T-helper 17 cell (primary cell): ENCODE data around the gene MEX3B. TPM values are rescaled to one million over a fixed set of nuclear protein-coding genes. Genes with fewer than 3 reads are reported as not detected.

ENCODE experiments used
- ATAC-seq: fragments of 150-1000 bp; cut with Tn5 transposase; 2 replicates; pipeline ENCODE4 v1.10.0; 2021; ENCODE audit warnings: mild to moderate bottlenecking, moderate library complexity
- DNase-seq, 3 donors: peaks; one replicate each; pipeline versions ENCODE4 v3.0.0 to v3.0.0-alpha.2; 2020 to 2021
- H3K9me3 ChIP-seq: one replicate; pipeline ENCODE4 v1.7.0; 2013; ENCODE audit warnings: low read length, mild to moderate bottlenecking; ENCODE audit not compliant: control insufficient read depth, poor library complexity, severe bottlenecking
- H3K27ac Mint-ChIP-seq: one replicate; pipeline ENCODE4 v1.8.0; 2022; ENCODE audit warnings: mild to moderate bottlenecking, moderate library complexity, mixed read lengths
- H3K27me3 Mint-ChIP-seq: one replicate; pipeline ENCODE4 v1.8.0; 2022; ENCODE audit warnings: mixed read lengths
- H3K36me3 Mint-ChIP-seq: one replicate; pipeline ENCODE4 v1.8.0; 2022; ENCODE audit warnings: low read depth, mixed read lengths
- H3K4me1 Mint-ChIP-seq: one replicate; pipeline ENCODE4 v1.8.0; 2022; ENCODE audit warnings: mild to moderate bottlenecking, mixed read lengths
- H3K4me3 Mint-ChIP-seq: one replicate; pipeline ENCODE4 v1.8.0; 2022; ENCODE audit warnings: mild to moderate bottlenecking, moderate library complexity, mixed read lengths
- total RNA-seq, 4 donors: library from RNA in 2 of 4; stranded (reverse) in 2 of 4; gene quantifications; one replicate each; pipeline ENCODE4 v1.2.3 and lab custom pipeline; 2022 to 2026

MEX3B gene
- total RNA-seq, 2 donors from 2014 or later: 0.87 to 1.4 TPM

GRCh38 chr15:82062479-82063454 is 16.9 kb upstream of the MEX3B start:
- Mint-ChIP-seq H3K27ac (no peak overlapping the region), H3K4me3 (no peak overlapping the region), H3K4me1 (peaks cover 2% of the 10 kb centered on the region), H3K27me3 (peaks cover 91% of the 10 kb centered on the region), H3K36me3 (peaks cover 4% of the 10 kb centered on the region)
- H3K9me3 ChIP-seq: no peaks in the 10 kb centered on the region
- DNase-seq (no peak), ATAC-seq (no peak)

DNA sequence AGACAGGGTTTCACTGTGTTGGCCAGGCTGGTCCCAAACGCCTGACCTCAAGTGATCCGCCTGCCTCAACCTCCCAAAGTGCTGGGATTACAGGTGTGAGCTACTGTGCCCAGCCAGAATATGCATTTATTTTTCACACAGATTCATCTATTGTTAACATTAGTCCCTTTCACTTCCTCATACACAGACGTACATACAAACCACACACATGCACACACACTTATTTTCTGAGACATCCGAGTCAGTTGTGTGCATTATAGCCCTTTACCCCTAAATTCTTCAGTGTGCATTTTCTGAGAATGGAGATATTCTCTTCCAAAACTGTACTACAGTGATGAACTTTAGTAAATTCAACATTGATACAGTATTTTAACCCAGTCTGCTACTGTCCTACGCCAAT is 15.0 kb upstream of the MEX3B start:
- Mint-ChIP-seq H3K36me3 (peaks cover 4% of the 10 kb centered on the region), H3K27me3 (peaks cover 95% of the 10 kb centered on the region), H3K27ac (no peak overlapping the region), H3K4me1 (peaks cover 2% of the 10 kb centered on the region), H3K4me3 (no peak overlapping the region)
- no peak for DNase-seq
- H3K9me3 ChIP-seq: no peaks in the 10 kb centered on the region
- no peak for ATAC-seq

DNA sequence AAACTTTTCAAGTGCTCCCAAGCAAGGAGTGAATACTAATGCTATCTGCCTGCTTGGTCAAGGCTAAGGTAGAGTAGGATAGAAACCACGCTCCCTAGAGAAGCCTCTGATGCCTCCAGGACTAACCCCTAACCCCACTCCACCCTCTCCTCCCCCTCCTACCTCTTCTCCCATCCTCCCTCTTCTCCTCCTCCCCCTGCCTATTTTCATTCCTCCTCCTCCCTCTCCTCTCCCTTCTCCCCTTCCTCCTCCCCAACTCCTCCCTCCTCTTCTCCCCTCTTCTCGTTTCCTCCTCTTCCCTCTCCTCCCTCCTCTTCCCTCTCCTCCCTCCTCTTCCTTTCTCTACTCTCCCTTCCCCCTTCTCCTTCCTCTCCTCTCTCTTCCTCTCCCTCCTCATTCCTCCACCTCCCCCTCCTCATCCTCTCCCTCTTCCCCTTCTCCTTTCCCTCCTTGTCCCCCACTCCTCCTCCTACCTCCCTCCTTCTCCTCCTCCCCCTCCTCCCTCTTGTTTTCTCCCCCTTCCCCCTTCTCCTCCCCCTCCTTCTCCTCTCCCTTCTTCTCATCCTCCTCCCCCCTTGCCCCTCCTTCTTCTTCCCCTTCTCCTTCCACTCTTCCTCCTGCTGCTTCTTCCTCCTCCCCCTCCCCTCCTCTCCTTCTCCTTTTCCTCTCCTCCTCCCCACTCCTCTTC is 12.8 kb upstream of the MEX3B start:
- Mint-ChIP-seq H3K27ac (no peak overlapping the region), H3K4me3 (no peak overlapping the region), H3K36me3 (peaks cover 4% of the 10 kb centered on the region), H3K4me1 (peaks cover 2% of the 10 kb centered on the region), H3K27me3 (peaks cover 88% of the 10 kb centered on the region)
- H3K9me3 ChIP-seq: no peaks in the 10 kb centered on the region
- DNase-seq (no peak), ATAC-seq (no peak)

DNA sequence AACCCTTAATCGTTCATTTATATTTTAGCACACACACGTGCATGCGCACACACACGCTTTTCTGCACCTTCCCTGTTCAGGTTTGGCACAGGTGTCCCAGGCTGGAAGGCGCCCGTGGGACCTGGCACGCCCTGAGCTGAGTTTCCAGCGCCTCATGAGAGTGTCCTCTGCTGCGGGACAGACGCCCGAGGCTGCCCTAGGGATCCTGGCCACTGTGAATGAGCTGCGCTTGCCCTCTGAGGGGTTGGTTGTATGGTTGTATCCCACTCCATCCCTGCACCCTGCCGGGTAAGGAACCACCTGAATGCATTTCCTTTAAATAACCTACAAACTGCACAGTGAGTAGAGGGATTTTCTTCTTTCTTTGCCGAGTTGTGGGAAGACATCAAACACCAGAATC is 12.2 kb upstream of the MEX3B start:
- Mint-ChIP-seq H3K4me3 (no peak overlapping the region), H3K27me3 (peaks cover 87% of the 10 kb centered on the region), H3K36me3 (peaks cover 4% of the 10 kb centered on the region), H3K4me1 (peaks cover 2% of the 10 kb centered on the region), H3K27ac (no peak overlapping the region)
- H3K9me3 ChIP-seq: no peaks in the 10 kb centered on the region
- DNase-seq: no peak
- ATAC-seq: no peak

GRCh38 chr15:82056958-82057823 is 11.4 kb upstream of the MEX3B start:
- Mint-ChIP-seq H3K27me3 (peaks cover 78% of the 10 kb centered on the region), H3K4me1 (peaks cover 2% of the 10 kb centered on the region), H3K27ac (no peak overlapping the region), H3K4me3 (no peak overlapping the region), H3K36me3 (peaks cover 4% of the 10 kb centered on the region)
- no peaks in the 10 kb centered on the region for H3K9me3 ChIP-seq
- ATAC-seq (no peak), DNase-seq (no peak)

GRCh38 chr15:82052751-82053150 is 6.9 kb upstream of the MEX3B start:
- H3K4me1 Mint-ChIP-seq: no peaks in the 10 kb centered on the region
- no peak overlapping the region for H3K27ac Mint-ChIP-seq
- peaks cover 49% of the 10 kb centered on the region for H3K27me3 Mint-ChIP-seq
- no peaks in the 10 kb centered on the region for H3K36me3 Mint-ChIP-seq
- no peak overlapping the region for H3K4me3 Mint-ChIP-seq
- no peaks in the 10 kb centered on the region for H3K9me3 ChIP-seq
- DNase-seq (no peak), ATAC-seq (no peak)

GRCh38 chr15:82051664-82052063 is 5.8 kb upstream of the MEX3B start:
- DNase-seq (no peak), ATAC-seq (no peak)
- H3K9me3 ChIP-seq: no peaks in the 10 kb centered on the region
- H3K27ac Mint-ChIP-seq: no peak overlapping the region
- no peaks in the 10 kb centered on the region for H3K4me1 Mint-ChIP-seq
- peaks cover 38% of the 10 kb centered on the region for H3K27me3 Mint-ChIP-seq
- H3K36me3 Mint-ChIP-seq: no peaks in the 10 kb centered on the region
- H3K4me3 Mint-ChIP-seq: no peak overlapping the region

DNA sequence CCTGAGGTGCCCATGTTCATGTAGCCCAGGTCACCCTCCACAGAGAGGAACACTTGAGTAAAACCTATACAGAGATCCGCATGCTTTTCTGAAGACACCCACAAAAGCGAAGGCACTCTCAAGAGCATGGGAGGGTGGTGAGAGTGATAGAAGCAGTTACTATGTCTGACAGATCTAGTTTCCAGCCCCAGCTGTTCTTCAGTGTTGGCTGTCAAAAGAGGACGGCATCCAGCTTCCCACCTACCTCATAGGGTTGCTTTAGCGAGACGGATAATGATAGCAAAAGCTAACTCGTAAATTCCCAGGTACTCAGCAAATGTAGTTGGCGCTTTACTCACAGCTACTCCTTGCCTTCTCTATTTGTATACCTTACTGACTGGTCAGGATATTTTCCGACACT is 3.0 kb upstream of the MEX3B start:
- Mint-ChIP-seq H3K27me3 (peaks cover 17% of the 10 kb centered on the region), H3K27ac (no peak overlapping the region), H3K4me1 (peaks cover 13% of the 10 kb centered on the region), H3K36me3 (no peaks in the 10 kb centered on the region), H3K4me3 (no peak overlapping the region)
- H3K9me3 ChIP-seq: no peaks in the 10 kb centered on the region
- DNase-seq (no peak), ATAC-seq (no peak)

GRCh38 chr15:82047453-82048400 is 1.9 kb upstream of the MEX3B start:
- DNase-seq (no peak), ATAC-seq (no peak)
- H3K27me3 Mint-ChIP-seq: peaks cover 15% of the 10 kb centered on the region
- H3K4me1 Mint-ChIP-seq: peaks cover 13% of the 10 kb centered on the region
- peak overlapping the region; percentile 14 for H3K27ac Mint-ChIP-seq
- peak overlapping the region; percentile 78 for H3K4me3 Mint-ChIP-seq
- no peaks in the 10 kb centered on the region for H3K36me3 Mint-ChIP-seq
- H3K9me3 ChIP-seq: no peaks in the 10 kb centered on the region

- H3K4me3 Mint-ChIP-seq: peak overlapping the region; percentile 91
Measured at GRCh38 chr15:82046666-82047452, 1.0 kb upstream of the MEX3B start.

DNA sequence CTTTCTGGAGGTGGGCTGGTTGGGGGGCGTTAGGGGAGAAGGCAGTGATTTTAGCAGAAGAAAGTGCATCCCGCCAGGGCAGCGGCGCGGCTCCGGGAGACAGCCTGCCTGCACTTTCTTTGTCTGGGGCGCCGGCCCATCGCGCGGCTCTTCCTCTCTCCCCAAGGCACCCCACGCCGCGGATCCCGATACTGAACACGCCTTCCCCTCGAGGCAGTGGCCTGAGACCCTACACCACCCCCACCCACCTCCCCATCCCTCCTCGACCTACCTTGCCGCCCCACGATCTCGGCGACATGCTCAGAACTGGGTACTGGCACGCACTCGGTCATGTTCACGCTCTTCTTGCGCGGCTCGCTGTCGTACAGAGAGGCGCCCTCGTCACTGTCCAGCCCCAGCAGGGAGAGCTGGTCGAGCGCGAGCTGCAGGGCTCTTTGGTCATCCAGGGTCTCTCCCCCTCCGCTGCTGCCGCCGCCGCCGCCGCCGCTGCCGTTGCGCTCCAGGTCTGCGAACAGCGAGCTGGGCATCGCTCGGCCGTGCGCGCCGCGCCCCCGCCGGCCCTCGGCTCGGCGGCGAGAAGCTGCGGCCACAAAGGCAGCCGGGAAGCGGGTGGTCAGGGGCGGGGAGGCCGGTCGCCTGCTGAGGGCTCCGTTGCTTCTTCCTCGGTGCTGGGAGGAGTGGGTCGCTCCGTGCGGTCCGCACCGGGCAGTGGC is 483 bp downstream of the MEX3B start:
- H3K27ac Mint-ChIP-seq: no peak overlapping the region
- H3K27me3 Mint-ChIP-seq: peaks cover 8% of the 10 kb centered on the region
- no peaks in the 10 kb centered on the region for H3K36me3 Mint-ChIP-seq
- DNase-seq: peak in 1 of 3 donors; percentile 8
- peaks cover 13% of the 10 kb centered on the region for H3K4me1 Mint-ChIP-seq
- ATAC-seq: no peak
- H3K4me3 Mint-ChIP-seq: peak overlapping the region; percentile 91
- no peaks in the 10 kb centered on the region for H3K9me3 ChIP-seq

More at GRCh38 chr15:82046666-82047452, 1.0 kb upstream of the MEX3B start:
- no peaks in the 10 kb centered on the region for H3K9me3 ChIP-seq
- Mint-ChIP-seq H3K27ac (peak overlapping the region; percentile 39), H3K27me3 (peaks cover 14% of the 10 kb centered on the region), H3K36me3 (no peaks in the 10 kb centered on the region), H3K4me1 (peaks cover 13% of the 10 kb centered on the region)
- ATAC-seq: peak; percentile 82
- DNase-seq: peak; percentile 78 to 85 (median 85)
